Activated CD4-positive, alpha-beta T cell treated with anti-CD3 and anti-CD28 coated beads, Interleukin-2, Interleukin-6, amounts not matched to agents 100 ng/mL and 50 ng/mL, durations not matched to agents 16 hours and 8 hours (primary cell): ENCODE measurements around the gene MGAT2.

Source experiments
- DNase-seq: peaks from one replicate; pipeline ENCODE4 v3.0.0-alpha.2; 2020

The MGAT2 gene

GRCh38 chr14:49659526-49660455 is 39.2 kb downstream of the MGAT2 start:
- DNase-seq: no peak

DNA sequence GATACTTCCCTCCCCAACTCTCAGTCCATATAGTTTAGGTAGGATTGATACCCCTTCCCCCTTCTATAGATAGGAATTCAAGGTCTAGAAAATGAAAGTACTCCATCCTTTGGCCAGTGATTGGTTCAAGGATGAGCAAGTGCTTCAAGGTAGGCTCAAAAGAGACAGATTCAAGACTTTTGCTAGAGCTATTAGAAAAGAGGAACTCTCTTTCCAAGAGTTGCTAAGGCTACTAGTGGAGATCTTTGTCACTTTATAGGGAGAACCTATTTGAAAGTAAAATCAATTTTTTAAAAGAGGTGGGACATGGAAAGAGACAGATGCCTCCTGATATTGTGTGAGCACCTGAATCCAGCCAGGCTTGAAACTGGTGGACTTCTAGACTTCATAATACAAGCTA is 49.9 kb downstream of the MGAT2 start:
- no peak for DNase-seq
